Caco-2 (cell line): ENCODE measurements around the gene SFTA2. TPM values are rescaled to one million over a fixed set of nuclear protein-coding genes. Genes with fewer than 3 reads are reported as not detected.

Experiments
- BruUV-seq: library from RNA; stranded (reverse); fragments of 400-500 nt; replicated peaks from 2 replicates; lab custom pipeline; 2021; lab: Mats Ljungman, UMichigan
- CTCF ChIA-PET: fragments of 300-600 bp; sonication (Branson Sonifier 250); formaldehyde crosslinking; loops from one replicate; lab custom pipeline; 2022; ENCODE audit warnings: antibody characterized with exemption; lab: Charles Lee
- POLR2A ChIA-PET: fragments of 300-600 bp; sonication (Branson Sonifier 250); formaldehyde crosslinking; loops from one replicate; lab custom pipeline; 2022; ENCODE audit warnings: antibody characterized with exemption; lab: Charles Lee
- DNase-seq, 2 experiments: peaks; one replicate each; pipeline versions ENCODE4 v3.0.0 to v3.0.0-alpha.2; 2020 to 2022
- H3K27me3 ChIP-seq: replicated peaks from 2 replicates; pipeline ENCODE4 v1.6.0; 2011; ENCODE audit warnings: low read length; ENCODE audit not compliant: control insufficient read depth, insufficient read depth
- H3K36me3 ChIP-seq: 2 replicates; pipeline ENCODE4 v1.5.1; 2011; ENCODE audit warnings: low read length; ENCODE audit not compliant: control insufficient read depth, insufficient read depth
- H3K4me1 ChIP-seq: fragments of 250-450 bp; sonication (Bioruptor Pico); 2 replicates; pipeline ENCODE4 v1.5.1; 2020; ENCODE audit warnings: mild to moderate bottlenecking
- H3K4me3 ChIP-seq: 2 replicates; pipeline ENCODE4 v1.5.1; 2011; ENCODE audit warnings: low read depth, mild to moderate bottlenecking, control low read depth, low read length
- H3K9me3 ChIP-seq: fragments of 250-450 bp; sonication (Bioruptor Pico); 2 replicates; pipeline ENCODE4 v1.5.1; 2020; ENCODE audit warnings: mild to moderate bottlenecking, moderate library complexity
- H3K27ac Mint-ChIP-seq: one replicate; pipeline ENCODE4 v1.8.0; 2022; ENCODE audit warnings: mixed read lengths; ENCODE audit not compliant: unreplicated experiment
- H3K27me3 Mint-ChIP-seq: one replicate; pipeline ENCODE4 v1.8.0; 2022; ENCODE audit warnings: mixed read lengths; ENCODE audit not compliant: insufficient read depth, unreplicated experiment
- H3K36me3 Mint-ChIP-seq: one replicate; pipeline ENCODE4 v1.8.0; 2022; ENCODE audit warnings: mild to moderate bottlenecking, mixed read lengths; ENCODE audit not compliant: insufficient read depth, unreplicated experiment
- H3K4me1 Mint-ChIP-seq: one replicate; pipeline ENCODE4 v1.8.0; 2022; ENCODE audit warnings: low read depth, mixed read lengths; ENCODE audit not compliant: unreplicated experiment
- H3K4me3 Mint-ChIP-seq: one replicate; pipeline ENCODE4 v1.8.0; 2022; ENCODE audit warnings: mild to moderate bottlenecking, moderate library complexity, mixed read lengths; ENCODE audit not compliant: unreplicated experiment
- H3K9me3 Mint-ChIP-seq: one replicate; pipeline ENCODE4 v1.8.0; 2022; ENCODE audit warnings: mixed read lengths; ENCODE audit not compliant: unreplicated experiment
- CTCF ChIP-seq, 2 experiments: fragments of 200-600 bp in 1 of 2; IDR thresholded peaks; 1 replicate in 1 of 2; 2 replicates in 1 of 2; pipeline versions ENCODE4 v1.5.1 to v1.8.0; 2011 to 2022; ENCODE audit warnings: antibody characterized with exemption in 1 of 2, control low read depth in 1 of 2, inconsistent platforms in 1 of 2, low read depth in 1 of 2, low read length in 1 of 2, mild to moderate bottlenecking in 1 of 2, moderate library complexity in 1 of 2; ENCODE audit not compliant: insufficient read depth in 1 of 2, severe bottlenecking in 1 of 2, unreplicated experiment in 1 of 2
- intact Hi-C: fragments of 100-400 bp; cut with micrococcal nuclease; formaldehyde crosslinking; loops from one replicate; pipeline ENCODE4 v1.10.0; 2022; ENCODE audit not compliant: unreplicated experiment
- total RNA-seq: library from RNA; stranded (reverse); gene quantifications from 2 replicates; pipeline ENCODE4 v1.2.3, GENCODE V29; 2022

The SFTA2 gene
- total RNA-seq, 1 experiment from 2014 or later = 9.6 TPM

GRCh38 chr6:30893001-30893591 is 38.9 kb downstream of the SFTA2 start:
- Mint-ChIP-seq H3K27me3 (no peaks in the 10 kb centered on the region), H3K27ac (no peak overlapping the region), H3K36me3 (peaks cover 32% of the 10 kb centered on the region), H3K4me3 (no peak overlapping the region), H3K4me1 (no peaks in the 10 kb centered on the region), H3K9me3 (no peaks in the 10 kb centered on the region)
- Histone ChIP-seq H3K4me3 (no peak overlapping the region), H3K36me3 (peaks cover 10% of the 10 kb centered on the region), H3K4me1 (no peaks in the 10 kb centered on the region), H3K27me3 (no peaks in the 10 kb centered on the region), H3K9me3 (no peaks in the 10 kb centered on the region)
- peak; percentile 15 for DNase-seq
- no TSS peak for BruUV-seq
- intact Hi-C loops = no loop called here
- POLR2A ChIA-PET = no interaction called here
- TF ChIP-seq CTCF (IDR thresholded peaks at IDR 0.05; ENCODE audit: insufficient read depth in 1 of 2, low read depth in 1 of 2, low read length in 1 of 2, severe bottlenecking in 1 of 2, unreplicated experiment in 1 of 2) = peak; percentile 30 to 39
- CTCF ChIA-PET = interaction anchor here (0.8 kb wide), 1 partner anchor 178 kb away, joined by 3 read pairs; no protein-coding TSS in a partner anchor

DNA sequence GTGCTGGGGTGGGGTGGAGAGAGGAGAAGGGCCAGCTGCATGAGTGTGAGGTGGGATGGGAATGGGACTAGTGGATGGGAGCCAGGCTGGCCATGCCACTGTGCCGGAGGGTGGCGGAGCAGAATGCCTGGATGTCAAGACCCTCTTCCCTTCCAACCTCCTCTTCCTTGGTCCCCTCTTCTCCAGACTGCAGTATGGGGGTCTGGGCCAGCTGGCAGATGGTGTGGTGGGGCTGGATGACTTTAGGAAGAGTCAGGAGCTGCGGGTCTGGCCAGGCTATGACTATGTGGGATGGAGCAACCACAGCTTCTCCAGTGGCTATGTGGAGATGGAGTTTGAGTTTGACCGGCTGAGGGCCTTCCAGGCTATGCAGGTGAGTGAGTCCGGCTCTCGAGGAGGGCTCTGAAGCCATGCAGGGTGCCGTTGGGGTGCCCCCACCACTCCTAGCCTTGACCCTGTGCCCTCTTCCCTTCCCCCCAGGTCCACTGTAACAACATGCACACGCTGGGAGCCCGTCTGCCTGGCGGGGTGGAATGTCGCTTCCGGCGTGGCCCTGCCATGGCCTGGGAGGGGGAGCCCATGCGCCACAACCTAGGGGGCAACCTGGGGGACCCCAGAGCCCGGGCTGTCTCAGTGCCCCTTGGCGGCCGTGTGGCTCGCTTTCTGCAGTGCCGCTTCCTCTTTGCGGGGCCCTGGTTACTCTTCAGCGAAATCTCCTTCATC is 40.0 kb downstream of the SFTA2 start:
- Histone ChIP-seq H3K9me3 (no peaks in the 10 kb centered on the region), H3K4me1 (no peaks in the 10 kb centered on the region), H3K4me3 (no peak overlapping the region), H3K27me3 (no peaks in the 10 kb centered on the region), H3K36me3 (peaks cover 10% of the 10 kb centered on the region)
- peaks cover under 1% of the 10 kb centered on the region for H3K4me1 Mint-ChIP-seq
- CTCF ChIA-PET = no interaction called here
- no peak overlapping the region for H3K4me3 Mint-ChIP-seq
- intact Hi-C loops = no loop called here
- no peaks in the 10 kb centered on the region for H3K9me3 Mint-ChIP-seq
- POLR2A ChIA-PET = no interaction called here
- DNase-seq = no peak
- BruUV-seq = no TSS peak
- H3K27me3 Mint-ChIP-seq = no peaks in the 10 kb centered on the region
- H3K27ac Mint-ChIP-seq = no peak overlapping the region
- peaks cover 32% of the 10 kb centered on the region for H3K36me3 Mint-ChIP-seq
- TF ChIP-seq CTCF (IDR thresholded peaks at IDR 0.05; ENCODE audit: insufficient read depth in 1 of 2, low read depth in 1 of 2, low read length in 1 of 2, severe bottlenecking in 1 of 2, unreplicated experiment in 1 of 2) = no peak

DNA sequence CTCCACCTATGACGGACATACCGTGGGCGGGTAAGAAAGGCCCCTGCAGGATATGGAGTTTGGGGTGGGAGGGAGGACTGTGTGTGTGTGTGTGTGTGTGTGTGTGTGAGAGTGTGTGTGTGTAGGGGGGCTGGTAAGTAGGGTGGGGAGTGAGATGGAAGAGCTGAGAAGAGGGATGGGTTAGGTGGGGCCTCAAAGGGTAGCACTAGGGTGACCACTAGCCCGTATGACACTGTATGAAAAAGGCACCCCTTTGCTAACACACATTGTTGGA is 40.6 kb downstream of the SFTA2 start:
- H3K4me1 Mint-ChIP-seq = peaks cover 6% of the 10 kb centered on the region
- Histone ChIP-seq H3K4me3 (no peak overlapping the region), H3K27me3 (no peaks in the 10 kb centered on the region), H3K4me1 (peaks cover 5% of the 10 kb centered on the region), H3K9me3 (no peaks in the 10 kb centered on the region), H3K36me3 (peaks cover 9% of the 10 kb centered on the region)
- BruUV-seq = no TSS peak
- H3K36me3 Mint-ChIP-seq = peaks cover 32% of the 10 kb centered on the region
- POLR2A ChIA-PET = no interaction called here
- intact Hi-C loops = no loop called here
- H3K27me3 Mint-ChIP-seq = no peaks in the 10 kb centered on the region
- H3K4me3 Mint-ChIP-seq = no peak overlapping the region
- CTCF ChIA-PET = no interaction called here
- no peaks in the 10 kb centered on the region for H3K9me3 Mint-ChIP-seq
- no peak for DNase-seq
- no peak for TF ChIP-seq CTCF (IDR thresholded peaks at IDR 0.05; ENCODE audit: insufficient read depth in 1 of 2, low read depth in 1 of 2, low read length in 1 of 2, severe bottlenecking in 1 of 2, unreplicated experiment in 1 of 2)
- no peak overlapping the region for H3K27ac Mint-ChIP-seq
